ENCODE results near the gene TMEM121. TPM values are rescaled to one million over a fixed set of nuclear protein-coding genes. Genes with fewer than 3 reads are reported as not detected.
A peak's percentile ranks its signal among the peaks of the same experiment; 100 is the strongest.

TMEM121 gene
- total RNA-seq, 1 experiment from 2014 or later, result 33.6 TPM

GRCh38 chr14:105477660-105478397, 48.6 kb upstream of the TMEM121 start:
- CTCF ChIA-PET, result no interaction called here
- no TSS peak for BruUV-seq (replicated peaks)
- Histone ChIP-seq H3K27ac (ENCODE audit: low read length) (no peak overlapping the region), H3K4me1 (ENCODE audit: insufficient read depth, low read length) (peaks cover 53% of the 10 kb centered on the region), H3K27me3 (ENCODE audit: low read length) (no peaks in the 10 kb centered on the region), H4K20me1 (ENCODE audit: low read length) (no peaks in the 10 kb centered on the region), H3K79me2 (ENCODE audit: low read length) (peaks cover 8% of the 10 kb centered on the region), H3K4me3 (ENCODE audit: low read length) (no peak overlapping the region), H2AFZ (ENCODE audit: low read length) (no peak overlapping the region), H3K36me3 (ENCODE audit: low read depth, low read length) (no peaks in the 10 kb centered on the region), H3F3A (ENCODE audit: low read length, unreplicated experiment) (no peaks in the 10 kb centered on the region), H3K9me2 (replicated peaks; ENCODE audit: low read length) (no peaks in the 10 kb centered on the region), H3K4me2 (ENCODE audit: low read length) (peak overlapping the region; percentile 85; the same call in 1 of the 2 replicates), H3K9me3 (ENCODE audit: low read length) (no peaks in the 10 kb centered on the region), H3K9ac (ENCODE audit: low read length) (no peak overlapping the region)
- no peak for TF ChIP-seq EZH2phosphoT487 (IDR thresholded peaks at IDR 0.05; ENCODE audit: borderline replicate concordance, low read length)
- no peak for TF ChIP-seq CTCF (conservative IDR thresholded peaks at IDR 0.05; ENCODE audit: low read depth, low read length)
- TF ChIP-seq EZH2 (IDR thresholded peaks at IDR 0.05; ENCODE audit: low read length, unreplicated experiment), result no peak
- no peak for DNase-seq
- intact Hi-C loops (cut with micrococcal nuclease), result no loop called here
- ATAC-seq, result no peak
- POLR2A ChIA-PET (ENCODE audit: unreplicated experiment), result no interaction called here

GRCh38 chr14:105478398-105479251, 47.8 kb upstream of the TMEM121 start:
- DNase-seq (no peak), ATAC-seq (no peak)
- Histone ChIP-seq H3K79me2 (ENCODE audit: low read length) (peaks cover 8% of the 10 kb centered on the region), H3K9me2 (replicated peaks; ENCODE audit: low read length) (no peaks in the 10 kb centered on the region), H3F3A (ENCODE audit: low read length, unreplicated experiment) (no peaks in the 10 kb centered on the region), H3K9me3 (ENCODE audit: low read length) (no peaks in the 10 kb centered on the region), H3K27me3 (ENCODE audit: low read length) (no peaks in the 10 kb centered on the region), H3K9ac (ENCODE audit: low read length) (no peak overlapping the region), H3K27ac (ENCODE audit: low read length) (no peak overlapping the region), H3K36me3 (ENCODE audit: low read depth, low read length) (no peaks in the 10 kb centered on the region), H3K4me2 (ENCODE audit: low read length) (no peak overlapping the region), H3K4me3 (ENCODE audit: low read length) (no peak overlapping the region), H2AFZ (ENCODE audit: low read length) (no peak overlapping the region), H3K4me1 (ENCODE audit: insufficient read depth, low read length) (peaks cover 54% of the 10 kb centered on the region), H4K20me1 (ENCODE audit: low read length) (no peaks in the 10 kb centered on the region)
- BruUV-seq (replicated peaks), result no TSS peak
- intact Hi-C loops (cut with micrococcal nuclease), result no loop called here
- CTCF ChIA-PET, result no interaction called here
- TF ChIP-seq EZH2phosphoT487 (IDR thresholded peaks at IDR 0.05; ENCODE audit: borderline replicate concordance, low read length) (no peak), EZH2 (IDR thresholded peaks at IDR 0.05; ENCODE audit: low read length, unreplicated experiment) (no peak), CTCF (conservative IDR thresholded peaks at IDR 0.05; ENCODE audit: low read depth, low read length) (no peak)
- POLR2A ChIA-PET (ENCODE audit: unreplicated experiment), result no interaction called here

Data from PC-3 (cell line).